Measurements from ENCODE around the gene PHLDB1. TPM values are rescaled to one million over a fixed set of nuclear protein-coding genes. Genes with fewer than 3 reads are reported as not detected.
"Not testable (repeated sequence)": the region's sequence is repeated elsewhere in the genome, so short reads cannot be mapped to it uniquely, and the experiment has no call there.

The PHLDB1 gene
- total RNA-seq, 1 experiment from 2014 or later: 48.7 TPM

GRCh38 chr11:118602331-118602730, 5.1 kb upstream of the PHLDB1 start:
- H3K4me1 ChIP-seq (ENCODE audit: insufficient read depth, low read length, poor library complexity, severe bottlenecking): peaks cover 24% of the 10 kb centered on the region
- no peak overlapping the region for H3K4me3 ChIP-seq (ENCODE audit: low read depth, low read length, poor library complexity, severe bottlenecking)
- no peak for TF ChIP-seq EZH2 (IDR thresholded peaks at IDR 0.05; ENCODE audit: borderline replicate concordance, low read depth, low read length, poor library complexity, severe bottlenecking)
- TF ChIP-seq, protein P1, sequence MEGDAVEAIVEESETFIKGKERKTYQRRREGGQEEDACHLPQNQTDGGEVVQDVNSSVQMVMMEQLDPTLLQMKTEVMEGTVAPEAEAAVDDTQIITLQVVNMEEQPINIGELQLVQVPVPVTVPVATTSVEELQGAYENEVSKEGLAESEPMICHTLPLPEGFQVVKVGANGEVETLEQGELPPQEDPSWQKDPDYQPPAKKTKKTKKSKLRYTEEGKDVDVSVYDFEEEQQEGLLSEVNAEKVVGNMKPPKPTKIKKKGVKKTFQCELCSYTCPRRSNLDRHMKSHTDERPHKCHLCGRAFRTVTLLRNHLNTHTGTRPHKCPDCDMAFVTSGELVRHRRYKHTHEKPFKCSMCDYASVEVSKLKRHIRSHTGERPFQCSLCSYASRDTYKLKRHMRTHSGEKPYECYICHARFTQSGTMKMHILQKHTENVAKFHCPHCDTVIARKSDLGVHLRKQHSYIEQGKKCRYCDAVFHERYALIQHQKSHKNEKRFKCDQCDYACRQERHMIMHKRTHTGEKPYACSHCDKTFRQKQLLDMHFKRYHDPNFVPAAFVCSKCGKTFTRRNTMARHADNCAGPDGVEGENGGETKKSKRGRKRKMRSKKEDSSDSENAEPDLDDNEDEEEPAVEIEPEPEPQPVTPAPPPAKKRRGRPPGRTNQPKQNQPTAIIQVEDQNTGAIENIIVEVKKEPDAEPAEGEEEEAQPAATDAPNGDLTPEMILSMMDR (conservative IDR thresholded peaks at IDR 0.05; ENCODE audit: low read depth, low read length): no peak
- ChIA-PET CTCF (no interaction called here), POLR2A (ENCODE audit: low non-redundant PET) (no interaction called here)
- BruUV-seq (replicated peaks): TSS peak; percentile 76
- H3K27me3 ChIP-seq (replicated peaks; ENCODE audit: insufficient read depth, low read depth, low read length, poor library complexity): no peaks in the 10 kb centered on the region
- peak overlapping the region; percentile 22 for H3K27ac ChIP-seq (ENCODE audit: low read depth, low read length, poor library complexity, severe bottlenecking)
- H3K9me3 ChIP-seq (ENCODE audit: low read depth, low read length, poor library complexity, severe bottlenecking): no peaks in the 10 kb centered on the region
- no peak for DNase-seq (ENCODE audit: low spot score)
- intact Hi-C loops (cut with micrococcal nuclease; ENCODE audit: unreplicated experiment): no loop called here
- peaks cover 51% of the 10 kb centered on the region for H3K36me3 ChIP-seq (ENCODE audit: insufficient read depth, low read length, poor library complexity, severe bottlenecking)

GRCh38 chr11:118603709-118604108, 3.7 kb upstream of the PHLDB1 start:
- H3K27ac ChIP-seq (ENCODE audit: low read depth, low read length, poor library complexity, severe bottlenecking): peak overlapping the region; percentile 74
- H3K27me3 ChIP-seq (replicated peaks; ENCODE audit: insufficient read depth, low read depth, low read length, poor library complexity); H3K9me3 ChIP-seq (ENCODE audit: low read depth, low read length, poor library complexity, severe bottlenecking); intact Hi-C loops (cut with micrococcal nuclease; ENCODE audit: unreplicated experiment); H3K4me3 ChIP-seq (ENCODE audit: low read depth, low read length, poor library complexity, severe bottlenecking); POLR2A ChIA-PET (ENCODE audit: low non-redundant PET); BruUV-seq (replicated peaks); DNase-seq (ENCODE audit: low spot score); CTCF ChIA-PET: not testable (repeated sequence)
- H3K36me3 ChIP-seq (ENCODE audit: insufficient read depth, low read length, poor library complexity, severe bottlenecking): peaks cover 40% of the 10 kb centered on the region
- H3K4me1 ChIP-seq (ENCODE audit: insufficient read depth, low read length, poor library complexity, severe bottlenecking): peaks cover 27% of the 10 kb centered on the region

- H3K9me3 ChIP-seq (ENCODE audit: low read depth, low read length, poor library complexity, severe bottlenecking): no peaks in the 10 kb centered on the region
- H3K4me3 ChIP-seq (ENCODE audit: low read depth, low read length, poor library complexity, severe bottlenecking): no peak overlapping the region
- no peaks in the 10 kb centered on the region for H3K27me3 ChIP-seq (replicated peaks; ENCODE audit: insufficient read depth, low read depth, low read length, poor library complexity)
- intact Hi-C loops (cut with micrococcal nuclease; ENCODE audit: unreplicated experiment): no loop called here
- peaks cover 33% of the 10 kb centered on the region for H3K36me3 ChIP-seq (ENCODE audit: insufficient read depth, low read length, poor library complexity, severe bottlenecking)
- no peak for DNase-seq (ENCODE audit: low spot score)
- H3K27ac ChIP-seq (ENCODE audit: low read depth, low read length, poor library complexity, severe bottlenecking): peak overlapping the region; percentile 74
- peaks cover 35% of the 10 kb centered on the region for H3K4me1 ChIP-seq (ENCODE audit: insufficient read depth, low read length, poor library complexity, severe bottlenecking)
- CTCF ChIA-PET: no interaction called here
- BruUV-seq (replicated peaks): no TSS peak
- POLR2A ChIA-PET (ENCODE audit: low non-redundant PET): no interaction called here
- TF ChIP-seq, protein P1 (conservative IDR thresholded peaks at IDR 0.05; ENCODE audit: low read depth, low read length): no peak
- TF ChIP-seq EZH2 (IDR thresholded peaks at IDR 0.05; ENCODE audit: borderline replicate concordance, low read depth, low read length, poor library complexity, severe bottlenecking): no peak
Observed at GRCh38 chr11:118604566-118604965, 2.8 kb upstream of the PHLDB1 start.

GRCh38 chr11:118605116-118605867, 2.1 kb upstream of the PHLDB1 start:
- H3K36me3 ChIP-seq (ENCODE audit: insufficient read depth, low read length, poor library complexity, severe bottlenecking): peaks cover 25% of the 10 kb centered on the region
- TF ChIP-seq EZH2 (IDR thresholded peaks at IDR 0.05; ENCODE audit: borderline replicate concordance, low read depth, low read length, poor library complexity, severe bottlenecking): no peak
- H3K9me3 ChIP-seq (ENCODE audit: low read depth, low read length, poor library complexity, severe bottlenecking): no peaks in the 10 kb centered on the region
- POLR2A ChIA-PET (ENCODE audit: low non-redundant PET): interaction anchor here (0.6 kb wide), 1 partner anchor 17 kb away, joined by 3 read pairs; no protein-coding TSS in a partner anchor
- CTCF ChIA-PET: interaction anchor here (1.4 kb wide), 1 partner anchor 54 kb away, joined by 4 read pairs; no protein-coding TSS in a partner anchor
- peak overlapping the region; percentile 74 for H3K27ac ChIP-seq (ENCODE audit: low read depth, low read length, poor library complexity, severe bottlenecking)
- peaks cover 37% of the 10 kb centered on the region for H3K4me1 ChIP-seq (ENCODE audit: insufficient read depth, low read length, poor library complexity, severe bottlenecking)
- H3K27me3 ChIP-seq (replicated peaks; ENCODE audit: insufficient read depth, low read depth, low read length, poor library complexity): no peaks in the 10 kb centered on the region
- peak; percentile 95 for DNase-seq (ENCODE audit: low spot score)
- intact Hi-C loops (cut with micrococcal nuclease; ENCODE audit: unreplicated experiment): no loop called here
- BruUV-seq (replicated peaks): no TSS peak
- no peak overlapping the region for H3K4me3 ChIP-seq (ENCODE audit: low read depth, low read length, poor library complexity, severe bottlenecking)

All from A673 (cell line).